ENCODE measurements around the gene INHBE. TPM values are rescaled to one million over a fixed set of nuclear protein-coding genes. Genes with fewer than 3 reads are reported as not detected.

The INHBE gene
- total RNA-seq, 1 experiment from 2014 or later, result 10.1 TPM

GRCh38 chr12:57456737-57457490, 1.8 kb downstream of the INHBE start:
- peak overlapping the region in 2 of 3 experiments; percentile 24 to 79; a peak in 1 of 7 replicates for H3K27ac Mint-ChIP-seq
- no peak overlapping the region for H2AFZ ChIP-seq (ENCODE audit: low read length)
- no peaks in the 10 kb centered on the region for H4K20me1 ChIP-seq (ENCODE audit: control insufficient read depth, insufficient read depth, insufficient read length)
- peak overlapping the region; percentile 84 for H3K4me2 ChIP-seq (ENCODE audit: insufficient read depth, insufficient read length, low read length)
- no peak overlapping the region for H4K8ac ChIP-seq (replicated peaks; ENCODE audit: insufficient read length, low read depth, low read length)
- DNase-seq, result no peak
- H3K4me3 Mint-ChIP-seq, result peak overlapping the region; percentile 69 to 84
- TF ChIP-seq CTCF (conservative IDR thresholded peaks at IDR 0.05), result no peak
- H3K27me3 ChIP-seq (ENCODE audit: insufficient read depth, low read length), result no peaks in the 10 kb centered on the region
- H3K79me2 ChIP-seq (ENCODE audit: insufficient read depth, low read length), result no peaks in the 10 kb centered on the region
- H3K18ac ChIP-seq (ENCODE audit: insufficient read length, low read depth, low read length), result no peak overlapping the region
- no peaks in the 10 kb centered on the region for H3K79me1 ChIP-seq (ENCODE audit: insufficient read depth, low read depth, low read length, poor library complexity, severe bottlenecking)
- no peaks in the 10 kb centered on the region; a peak in 2 of 7 replicates for H3K36me3 Mint-ChIP-seq (ENCODE audit: insufficient read depth in 1 of 3, low read depth in 3 of 3)
- H3K4ac ChIP-seq (ENCODE audit: low read depth, low read length), result no peak overlapping the region
- H3K23me2 ChIP-seq (ENCODE audit: insufficient read length, low read depth, low read length, poor library complexity, severe bottlenecking), result peaks cover 34% of the 10 kb centered on the region
- WGBS (ENCODE audit: extremely low coverage, insufficient read length, low lambda C conversion rate), result no CpG with 5 or more reads among the region's 6 CpGs
- H2AK5ac ChIP-seq (ENCODE audit: insufficient read length, low read length), result no peak overlapping the region
- H3K4me1 Mint-ChIP-seq, result peaks cover 46 to 53% of the 10 kb centered on the region in 2 experiments
- H4K91ac ChIP-seq (ENCODE audit: insufficient read length, low read depth, low read length), result no peak overlapping the region
- H4K5ac ChIP-seq (ENCODE audit: insufficient read length, low read depth, low read length), result no peak overlapping the region
- 0 out of 2 replicates have a peak overlapping the region, but pooled peaks have one; percentile 6 for H3K14ac ChIP-seq (ENCODE audit: insufficient read depth, low read length)
- H3K27ac ChIP-seq (ENCODE audit: insufficient read length, low read depth, low read length), result no peak overlapping the region
- peaks cover 4% of the 10 kb centered on the region for H3K27me3 Mint-ChIP-seq (ENCODE audit: low read depth)
- no peak overlapping the region for H3K9ac ChIP-seq (ENCODE audit: extremely low read depth, insufficient read length, low read length)
- no peak overlapping the region for H2BK120ac ChIP-seq (ENCODE audit: low read depth, low read length, poor library complexity, severe bottlenecking)
- no peak overlapping the region for H3K23ac ChIP-seq (ENCODE audit: insufficient read length, low read depth, low read length)
- H3K56ac ChIP-seq (ENCODE audit: insufficient read length, low read depth, low read length), result no peak overlapping the region
- no peak overlapping the region for H2BK20ac ChIP-seq (ENCODE audit: low read depth, low read length, poor library complexity, severe bottlenecking)
- no peak overlapping the region for H2BK15ac ChIP-seq (ENCODE audit: low read depth, low read length)
- no peak overlapping the region for H2BK5ac ChIP-seq (ENCODE audit: insufficient read length, low read length)
- no peak overlapping the region for H3T11ph ChIP-seq (ENCODE audit: low read length)
- no peak overlapping the region for H2BK12ac ChIP-seq (ENCODE audit: insufficient read length, low read depth, low read length)
- no peaks in the 10 kb centered on the region for H3K9me3 ChIP-seq (ENCODE audit: control insufficient read depth, low read depth, low read length)
- H3K4me1 ChIP-seq (ENCODE audit: insufficient read depth, low read length), result no peaks in the 10 kb centered on the region; the same call in 1 of the 2 replicates
- no peaks in the 10 kb centered on the region for H3K9me3 Mint-ChIP-seq

Measured in H9 (cell line).